IMR-90 (cell line): Measurements from ENCODE around the gene SMAD4.

Experiments used
- BHLHE40 ChIP-seq: fragments of 150-350 bp; IDR thresholded peaks from 2 replicates; pipeline ENCODE4 v1.6.1; 2016; ENCODE audit warnings: mild to moderate bottlenecking, low read depth, low read length
- CEBPB ChIP-seq: IDR thresholded peaks from 2 replicates; pipeline ENCODE4 v1.6.1; 2012; ENCODE audit warnings: low read depth, low read length, improper control_type of control experiment
- MAFK ChIP-seq: IDR thresholded peaks from 2 replicates; pipeline ENCODE4 v1.6.1; 2012; ENCODE audit warnings: low read depth, low read length, improper control_type of control experiment
- MAZ ChIP-seq: IDR thresholded peaks from 2 replicates; pipeline ENCODE4 v1.6.1; 2012; ENCODE audit warnings: low read depth, mild to moderate bottlenecking, low read length, improper control_type of control experiment, moderate library complexity, borderline replicate concordance
- POLR2A ChIP-seq: IDR thresholded peaks from 2 replicates; pipeline ENCODE4 v1.6.1; 2012; ENCODE audit warnings: mild to moderate bottlenecking, low read depth, low read length
- RAD21 ChIP-seq: IDR thresholded peaks from 2 replicates; pipeline ENCODE4 v1.6.1; 2012; ENCODE audit warnings: low read length, improper control_type of control experiment
- RFX5 ChIP-seq: IDR thresholded peaks from 2 replicates; pipeline ENCODE4 v1.8.0; 2012; ENCODE audit warnings: low read depth, mild to moderate bottlenecking, low read length, moderate library complexity
- TF ChIP-seq, protein P1 (sequence below): conservative IDR thresholded peaks from 2 replicates; pipeline ENCODE4 v1.5.1; 2012; ENCODE audit warnings: mild to moderate bottlenecking, low read depth, low read length, improper control_type of control experiment
- TF ChIP-seq, protein P2 (sequence below): fragments of 150-350 bp; IDR thresholded peaks from 2 replicates; pipeline ENCODE4 v1.6.1; 2017; ENCODE audit warnings: mild to moderate bottlenecking, antibody characterized with exemption, low read length, low read depth

DNA sequence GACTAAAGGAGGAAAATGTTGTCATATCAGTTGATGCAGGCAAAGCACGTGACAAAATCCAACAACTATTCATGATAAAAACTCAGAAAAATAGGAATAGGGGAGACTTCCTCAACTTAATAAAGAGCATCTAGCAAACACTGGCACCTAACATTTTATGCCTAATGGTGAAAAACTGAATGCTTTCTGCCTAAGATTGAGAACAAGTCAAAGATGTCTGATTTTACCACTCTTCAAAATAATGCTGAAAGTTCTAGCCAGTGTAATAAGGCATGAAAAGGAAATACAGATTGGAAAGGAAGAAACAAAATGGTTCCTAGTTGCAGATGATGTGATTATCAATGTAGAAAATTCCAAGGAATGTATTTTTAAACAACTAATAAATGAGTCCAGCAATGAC is 58.4 kb downstream of the SMAD4 start:
- TF ChIP-seq POLR2A: no peak
- TF ChIP-seq BHLHE40: no peak
- TF ChIP-seq, protein P1, sequence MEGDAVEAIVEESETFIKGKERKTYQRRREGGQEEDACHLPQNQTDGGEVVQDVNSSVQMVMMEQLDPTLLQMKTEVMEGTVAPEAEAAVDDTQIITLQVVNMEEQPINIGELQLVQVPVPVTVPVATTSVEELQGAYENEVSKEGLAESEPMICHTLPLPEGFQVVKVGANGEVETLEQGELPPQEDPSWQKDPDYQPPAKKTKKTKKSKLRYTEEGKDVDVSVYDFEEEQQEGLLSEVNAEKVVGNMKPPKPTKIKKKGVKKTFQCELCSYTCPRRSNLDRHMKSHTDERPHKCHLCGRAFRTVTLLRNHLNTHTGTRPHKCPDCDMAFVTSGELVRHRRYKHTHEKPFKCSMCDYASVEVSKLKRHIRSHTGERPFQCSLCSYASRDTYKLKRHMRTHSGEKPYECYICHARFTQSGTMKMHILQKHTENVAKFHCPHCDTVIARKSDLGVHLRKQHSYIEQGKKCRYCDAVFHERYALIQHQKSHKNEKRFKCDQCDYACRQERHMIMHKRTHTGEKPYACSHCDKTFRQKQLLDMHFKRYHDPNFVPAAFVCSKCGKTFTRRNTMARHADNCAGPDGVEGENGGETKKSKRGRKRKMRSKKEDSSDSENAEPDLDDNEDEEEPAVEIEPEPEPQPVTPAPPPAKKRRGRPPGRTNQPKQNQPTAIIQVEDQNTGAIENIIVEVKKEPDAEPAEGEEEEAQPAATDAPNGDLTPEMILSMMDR: no peak
- TF ChIP-seq MAFK: no peak
- TF ChIP-seq MAZ: no peak
- no peak for TF ChIP-seq CEBPB
- TF ChIP-seq RAD21: no peak
- TF ChIP-seq, protein P2, sequence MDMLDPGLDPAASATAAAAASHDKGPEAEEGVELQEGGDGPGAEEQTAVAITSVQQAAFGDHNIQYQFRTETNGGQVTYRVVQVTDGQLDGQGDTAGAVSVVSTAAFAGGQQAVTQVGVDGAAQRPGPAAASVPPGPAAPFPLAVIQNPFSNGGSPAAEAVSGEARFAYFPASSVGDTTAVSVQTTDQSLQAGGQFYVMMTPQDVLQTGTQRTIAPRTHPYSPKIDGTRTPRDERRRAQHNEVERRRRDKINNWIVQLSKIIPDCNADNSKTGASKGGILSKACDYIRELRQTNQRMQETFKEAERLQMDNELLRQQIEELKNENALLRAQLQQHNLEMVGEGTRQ: no peak
- TF ChIP-seq RFX5: no peak
